GM15510 (cell line): ENCODE results near the gene NAA25.

Experiments used
- POLR2A ChIP-seq: IDR thresholded peaks from 3 replicates; pipeline ENCODE4 v1.6.1; 2011; ENCODE audit warnings: borderline replicate concordance; ENCODE audit not compliant: insufficient read length; ENCODE audit errors: extremely low read depth

NAA25 gene

DNA sequence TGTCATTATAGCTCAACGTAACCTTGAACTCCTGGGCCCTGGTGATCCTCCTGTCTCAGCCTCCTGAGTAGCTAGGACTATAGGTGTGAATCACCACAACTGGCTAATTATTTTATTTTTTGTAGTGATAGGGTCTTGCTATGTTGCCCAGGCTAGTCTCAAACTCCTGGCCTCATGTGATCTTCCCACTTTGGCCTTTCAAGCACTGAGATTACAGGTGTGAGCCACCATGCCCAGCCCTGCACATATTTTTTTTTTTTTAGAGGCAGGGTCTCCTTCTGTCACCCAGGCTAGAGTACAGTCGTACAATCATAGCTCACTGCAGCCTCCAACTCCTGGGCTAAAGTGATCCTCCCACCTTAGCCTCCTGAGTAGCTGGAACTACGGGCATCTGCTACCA lies 104.5 kb downstream of the NAA25 start:
- no peak for TF ChIP-seq POLR2A

DNA sequence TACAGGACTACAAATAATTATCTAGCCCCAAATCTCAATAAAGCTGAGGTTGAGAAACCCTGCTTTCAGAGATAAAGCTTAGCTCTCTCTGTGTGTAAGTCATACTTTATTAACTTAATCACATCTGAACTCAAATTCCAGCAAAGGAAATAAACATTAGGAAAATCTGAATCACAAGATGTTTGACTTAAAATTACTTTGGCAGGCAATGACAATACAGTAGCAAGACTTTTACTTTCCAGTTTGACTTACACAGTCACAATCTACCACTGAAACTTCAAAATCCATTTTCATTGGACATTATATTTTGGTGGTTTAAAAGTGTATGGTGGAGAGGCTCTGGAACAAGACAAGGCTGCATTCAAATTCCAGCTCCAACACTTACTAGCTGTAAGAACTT lies 107.0 kb downstream of the NAA25 start:
- no peak for TF ChIP-seq POLR2A

DNA sequence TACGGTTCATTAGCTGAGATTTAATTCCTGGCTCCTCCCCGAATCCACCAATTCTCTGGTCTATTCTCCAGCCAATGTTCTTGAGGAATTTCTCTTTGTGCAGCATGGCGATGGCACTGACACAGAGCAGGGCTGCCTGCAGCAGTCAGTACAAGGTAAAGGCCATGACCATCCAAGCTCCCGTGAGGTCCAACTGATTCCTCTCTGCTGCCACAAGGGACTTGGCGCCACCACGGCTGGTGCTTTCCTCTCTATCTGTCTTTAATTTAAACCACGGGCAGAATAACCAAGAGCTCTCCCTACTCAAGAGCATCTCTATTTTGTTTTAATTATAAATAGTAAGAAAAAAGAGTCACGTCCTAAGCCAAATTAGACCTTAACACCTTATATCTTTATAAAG lies 107.8 kb downstream of the NAA25 start:
- TF ChIP-seq POLR2A = no peak

DNA sequence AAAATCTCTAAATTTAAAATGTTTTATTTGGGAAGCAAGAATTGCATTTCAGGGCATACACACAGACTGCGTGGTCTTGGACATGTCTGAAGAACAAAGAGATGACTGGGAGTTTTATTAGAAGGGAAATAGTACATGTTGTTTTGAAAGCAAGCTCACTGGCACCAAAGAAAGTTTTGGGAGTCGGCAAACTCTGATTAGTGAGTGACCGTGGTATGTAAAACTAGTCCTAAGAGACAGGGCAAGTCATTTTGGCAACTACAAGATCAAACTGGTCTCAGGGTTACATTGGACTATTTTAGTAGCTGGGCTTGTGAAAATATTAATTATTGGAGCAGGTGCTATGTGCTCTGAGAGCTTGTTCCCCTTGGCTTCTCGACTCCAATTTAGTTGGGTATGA lies 110.6 kb downstream of the NAA25 start:
- no peak for TF ChIP-seq POLR2A

DNA sequence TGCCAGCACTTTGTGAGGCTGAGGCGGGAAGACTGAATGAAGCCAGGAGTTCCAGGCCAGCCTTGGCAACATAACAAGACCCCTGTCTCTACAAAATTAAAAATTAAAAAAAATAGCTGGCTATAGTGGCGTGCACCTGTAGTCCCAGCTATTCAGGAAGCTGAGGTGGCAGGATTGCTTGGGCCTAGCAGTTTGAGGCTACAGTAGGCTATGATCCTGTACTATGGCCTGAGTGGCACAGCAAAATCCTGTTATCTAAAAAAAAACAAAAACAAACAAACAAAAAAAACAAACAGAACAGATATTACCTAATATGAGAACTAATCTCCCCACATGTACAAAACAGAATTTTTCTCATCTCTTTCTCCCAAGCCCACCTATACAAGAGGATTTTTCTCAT lies 111.3 kb downstream of the NAA25 start:
- no peak for TF ChIP-seq POLR2A

DNA sequence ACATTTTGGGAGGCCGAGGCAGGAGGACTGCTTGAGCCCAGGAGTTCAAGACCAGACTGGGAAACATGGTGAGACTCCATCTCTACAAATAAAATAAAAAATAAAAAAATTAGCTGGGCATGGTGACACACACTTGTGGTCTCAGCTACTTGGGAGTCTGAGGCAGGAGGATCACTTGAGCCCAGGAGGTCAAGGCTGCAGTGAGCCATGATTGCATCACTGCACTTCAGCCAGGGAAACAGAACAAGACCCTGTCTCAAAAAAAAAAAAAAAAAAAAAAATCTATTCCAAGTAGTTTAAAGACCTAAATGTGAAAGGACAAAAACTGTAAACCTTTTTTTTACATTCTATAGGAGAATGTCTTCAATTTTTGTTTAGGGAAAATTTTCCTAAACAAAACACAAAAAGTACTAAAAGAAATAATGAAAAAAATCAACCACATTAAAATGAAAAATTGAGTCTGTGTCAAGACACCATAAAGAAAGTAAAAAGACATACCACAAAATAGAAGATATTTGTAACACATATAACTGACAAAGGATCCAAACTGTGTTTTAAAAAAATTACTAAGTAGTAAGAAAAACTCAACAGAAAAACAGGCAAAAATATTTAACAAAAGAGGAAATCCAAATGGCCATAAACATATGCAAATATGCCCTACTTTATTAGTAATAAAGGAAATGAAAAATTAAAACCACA lies 112.7 kb downstream of the NAA25 start:
- no peak for TF ChIP-seq POLR2A

DNA sequence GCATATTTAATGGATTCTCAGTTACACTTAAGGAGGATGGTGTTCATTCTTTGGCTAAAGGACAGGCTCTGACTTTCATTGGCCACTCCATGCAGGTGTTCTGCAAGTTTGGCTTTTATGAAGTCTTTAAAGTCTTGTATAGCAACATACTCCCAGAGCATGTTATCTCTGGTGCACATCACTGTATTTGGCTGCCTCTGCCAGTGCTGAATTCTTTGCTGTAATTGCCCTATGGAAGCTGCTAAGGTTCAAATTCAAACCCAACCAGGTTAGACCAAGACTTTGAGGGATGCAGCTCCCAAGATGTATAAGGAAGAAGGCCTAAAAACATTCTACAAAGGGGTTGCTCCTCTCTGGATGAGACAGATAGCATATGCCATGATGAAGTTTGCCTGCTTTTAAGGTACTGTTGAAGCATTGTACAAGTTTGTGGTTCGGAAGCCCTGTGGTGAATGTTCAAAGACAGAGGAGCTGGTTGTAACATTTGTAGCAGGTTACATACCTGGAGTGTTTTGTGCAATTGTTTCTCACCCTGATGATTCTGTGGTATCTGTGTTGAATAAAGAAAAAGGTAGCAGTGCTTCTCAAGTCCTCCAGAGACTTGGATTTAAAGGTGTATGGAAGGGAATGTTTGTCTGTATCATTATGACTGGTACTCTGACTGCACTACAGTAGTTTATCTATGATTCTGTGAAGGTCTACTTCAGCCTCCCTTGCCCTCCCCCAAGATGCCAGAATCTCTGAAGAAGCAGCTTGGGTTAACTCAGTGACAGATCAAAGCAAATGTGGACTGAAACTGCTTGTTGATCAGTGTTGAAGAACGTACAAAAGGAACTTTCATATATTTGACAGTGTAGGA lies 115.1 kb downstream of the NAA25 start:
- no peak for TF ChIP-seq POLR2A

DNA sequence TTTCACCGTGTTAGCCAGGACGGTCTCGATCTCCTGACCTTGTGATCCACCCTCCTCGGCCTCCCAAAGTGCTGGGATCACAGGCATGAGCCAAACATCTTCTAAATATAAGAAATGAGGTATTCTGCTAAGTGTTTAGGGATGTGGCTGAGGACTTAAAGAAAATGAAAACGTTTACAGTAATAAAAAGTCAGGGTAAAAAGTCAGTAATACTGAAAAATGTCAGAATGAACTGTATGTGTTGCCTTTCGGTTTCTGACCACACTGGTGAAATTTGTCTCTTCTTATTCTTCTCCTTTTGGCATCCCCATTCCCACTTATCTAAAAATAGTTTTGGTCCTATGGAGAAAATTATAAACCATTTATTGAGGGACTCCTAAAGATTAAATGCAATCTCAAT lies 116.1 kb downstream of the NAA25 start:
- TF ChIP-seq POLR2A = no peak

DNA sequence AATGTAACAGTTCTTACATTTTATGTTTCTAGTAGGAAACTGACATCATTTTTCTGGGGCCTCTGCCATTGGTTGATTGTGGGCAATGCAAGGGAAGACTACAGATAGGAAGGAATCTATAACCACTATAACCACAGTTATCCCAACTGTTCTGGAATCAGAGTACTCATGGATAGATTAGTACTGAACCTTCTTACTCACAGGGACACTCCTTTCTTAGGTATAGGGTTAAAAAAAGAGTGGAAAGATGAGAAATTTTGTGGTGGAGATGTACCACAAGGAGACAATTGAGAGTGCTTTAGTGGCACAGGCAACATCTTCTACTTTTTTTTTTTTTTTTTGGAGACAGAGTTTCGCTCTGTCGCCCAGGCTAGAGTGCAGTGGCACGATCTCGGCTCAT lies 116.6 kb downstream of the NAA25 start:
- no peak for TF ChIP-seq POLR2A

DNA sequence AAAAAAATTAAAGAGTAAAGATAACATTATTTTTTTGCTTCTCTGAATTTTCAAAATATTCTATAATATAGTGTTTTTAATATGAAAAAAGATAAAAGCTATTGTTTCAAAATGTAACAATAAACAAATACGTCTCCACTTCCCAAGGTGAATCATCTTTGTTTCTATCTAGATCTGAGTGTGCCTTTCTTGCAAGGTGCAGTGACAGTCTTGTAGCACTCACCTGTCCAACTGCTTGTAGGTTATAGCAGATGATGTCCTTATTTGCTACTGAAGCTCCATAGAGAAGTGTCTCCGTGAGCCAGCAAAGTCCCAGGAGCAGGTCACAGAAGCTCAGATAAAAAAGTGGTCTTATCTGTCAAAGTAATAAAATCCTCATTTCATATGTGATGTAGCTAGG lies 117.0 kb downstream of the NAA25 start:
- no peak for TF ChIP-seq POLR2A

DNA sequence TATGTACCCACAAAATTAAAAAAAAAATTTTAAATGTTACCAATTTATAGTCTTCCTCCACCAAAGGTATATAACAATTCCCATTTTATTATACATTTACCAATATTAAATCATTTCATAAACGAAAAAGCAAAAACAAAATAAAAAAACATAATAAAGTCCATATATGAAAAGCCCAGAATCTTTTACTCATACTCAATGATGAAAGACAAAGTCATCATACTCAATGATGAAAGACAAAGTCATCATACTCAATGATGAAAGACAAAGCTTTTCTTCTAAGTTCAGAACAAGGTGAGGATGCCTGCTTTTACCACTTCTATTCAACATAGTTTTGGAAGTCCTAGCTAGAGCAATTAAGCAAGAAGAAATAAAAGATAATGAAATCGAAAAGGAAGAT lies 123.8 kb downstream of the NAA25 start:
- no peak for TF ChIP-seq POLR2A

DNA sequence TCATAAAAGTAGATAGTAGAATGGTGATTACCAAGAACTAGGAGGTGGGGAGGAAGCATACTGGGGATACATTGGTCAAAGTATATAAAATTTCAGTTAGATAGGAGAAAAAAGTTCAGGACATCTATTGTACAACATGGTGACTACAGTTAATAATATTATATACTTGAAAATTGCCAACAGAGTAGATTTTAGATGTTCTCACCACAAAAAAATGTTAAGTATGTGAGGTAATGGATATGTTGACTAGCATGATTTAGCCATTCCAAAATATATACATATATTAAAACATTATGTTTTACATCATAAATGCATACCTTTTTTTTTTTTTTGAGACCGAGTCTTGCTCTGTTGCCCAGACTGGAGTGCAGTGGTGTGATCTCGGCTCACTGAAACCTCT lies 126.6 kb downstream of the NAA25 start:
- TF ChIP-seq POLR2A = no peak

DNA sequence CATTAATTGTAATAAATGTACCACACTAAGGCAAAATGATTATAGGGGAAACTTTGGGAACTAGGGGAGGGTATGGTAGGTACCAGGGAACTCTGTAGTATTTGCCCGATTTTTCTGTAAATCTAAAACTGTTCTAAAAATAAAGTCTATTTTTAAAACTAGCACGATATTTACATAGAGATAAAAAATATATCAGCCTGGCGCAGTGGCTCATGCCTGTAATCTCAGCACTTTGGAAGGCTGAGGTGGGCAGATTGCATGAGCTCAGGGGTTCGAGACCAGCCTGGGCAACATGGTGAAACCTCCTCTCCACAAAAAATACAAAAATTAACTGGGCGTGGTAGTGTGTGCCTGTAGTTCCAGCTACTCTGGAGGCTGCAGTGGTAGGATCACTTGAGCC lies 128.0 kb downstream of the NAA25 start:
- TF ChIP-seq POLR2A = no peak

DNA sequence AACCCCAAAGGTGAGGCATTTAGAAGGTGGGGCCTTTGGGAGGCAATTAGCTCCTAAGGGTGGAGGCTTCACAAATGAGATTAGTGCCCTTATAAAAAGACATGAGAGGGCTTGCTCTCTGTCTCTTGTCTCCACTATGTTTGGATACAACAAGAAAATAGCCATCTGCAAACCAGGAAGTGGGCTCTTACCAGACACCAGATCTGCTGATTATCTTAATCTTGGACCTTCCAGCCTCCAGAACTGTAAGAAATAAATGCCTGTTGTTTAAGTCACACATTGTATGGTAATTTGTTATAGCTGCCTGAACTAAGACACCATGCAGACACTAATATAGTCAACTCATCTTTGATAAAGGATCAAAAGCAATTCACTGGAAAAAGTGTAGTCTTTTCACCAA lies 130.0 kb downstream of the NAA25 start:
- no peak for TF ChIP-seq POLR2A

DNA sequence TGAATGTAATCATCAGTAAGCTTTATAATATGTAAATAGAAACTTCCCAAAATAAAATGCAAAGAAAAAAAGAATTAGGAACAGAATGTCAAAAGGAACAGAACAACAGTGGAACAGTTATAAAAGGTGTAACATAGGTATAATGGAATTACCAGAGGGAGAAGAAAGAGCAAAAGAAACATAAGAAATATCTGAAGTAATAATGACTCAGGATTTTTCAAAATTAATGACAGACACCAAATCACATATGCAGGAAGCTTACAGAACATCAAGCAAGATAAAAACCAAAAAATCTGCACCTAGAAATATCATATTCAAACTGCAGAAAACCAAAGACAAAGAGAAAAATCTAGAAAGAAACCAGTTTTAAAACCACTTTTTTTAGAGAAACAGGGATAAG lies 131.7 kb downstream of the NAA25 start:
- TF ChIP-seq POLR2A = no peak
